HepG2 (cell line): Measurements from ENCODE around the gene WDR18. TPM values are rescaled to one million over a fixed set of nuclear protein-coding genes. Genes with fewer than 3 reads are reported as not detected.

Experiments used
- GLI4 ChIP-seq: sonication (generic); formaldehyde crosslinking; IDR thresholded peaks from 2 replicates; pipeline ENCODE4 v1.5.1; 2020; ENCODE audit warnings: missing genetic modification reagents, mild to moderate bottlenecking, moderate library complexity, borderline replicate concordance
- KLF11 ChIP-seq: IDR thresholded peaks from 2 replicates; pipeline ENCODE4 v1.6.1; 2016; ENCODE audit warnings: missing compliant biosample characterization
- NFKBIZ ChIP-seq: IDR thresholded peaks from 2 replicates; pipeline ENCODE4 v1.6.1; 2018; ENCODE audit warnings: missing genetic modification reagents, missing compliant biosample characterization
- PHF5A ChIP-seq: IDR thresholded peaks from one replicate; pipeline ENCODE4 v1.6.1; 2018; ENCODE audit warnings: low read depth, missing genetic modification reagents; ENCODE audit not compliant: unreplicated experiment
- PPARG ChIP-seq: conservative IDR thresholded peaks from 2 replicates; pipeline ENCODE4 v1.6.1; 2016; ENCODE audit warnings: missing biosample characterization, missing genetic modification reagents
- RBFOX2 ChIP-seq: fragments of 200-400 bp; formaldehyde crosslinking; IDR thresholded peaks from 2 replicates; pipeline ENCODE4 v1.6.1; 2017; ENCODE audit warnings: low read depth, mild to moderate bottlenecking, low read length
- TFDP1 ChIP-seq: IDR thresholded peaks from 2 replicates; pipeline ENCODE4 v1.6.1; 2016; ENCODE audit warnings: missing compliant biosample characterization, missing genetic modification reagents, borderline replicate concordance
- ZBTB3 ChIP-seq: sonication (generic); formaldehyde crosslinking; IDR thresholded peaks from 2 replicates; pipeline ENCODE4 v1.4.0; 2020; ENCODE audit warnings: low read depth, mild to moderate bottlenecking, moderate library complexity, missing genetic modification reagents, borderline replicate concordance
- ZNF280B ChIP-seq: sonication (generic); formaldehyde crosslinking; IDR thresholded peaks from 2 replicates; pipeline ENCODE4 v1.5.0; 2020; ENCODE audit warnings: missing genetic modification reagents, mild to moderate bottlenecking, borderline replicate concordance
- ZNF318 ChIP-seq: sonication (generic); formaldehyde crosslinking; IDR thresholded peaks from 2 replicates; pipeline ENCODE4 v1.4.0; 2020; ENCODE audit warnings: mild to moderate bottlenecking, missing genetic modification reagents
- ZNF430 ChIP-seq: sonication (generic); formaldehyde crosslinking; IDR thresholded peaks from 2 replicates; pipeline ENCODE4 v1.9.0; 2021; ENCODE audit warnings: mild to moderate bottlenecking, missing genetic modification reagents
- ZNF432 ChIP-seq: sonication (generic); formaldehyde crosslinking; IDR thresholded peaks from 2 replicates; pipeline ENCODE4 v1.5.0; 2020; ENCODE audit warnings: missing genetic modification reagents, mild to moderate bottlenecking, borderline replicate concordance
- ZNF652 ChIP-seq: IDR thresholded peaks from 2 replicates; pipeline ENCODE4 v1.6.1; 2016; ENCODE audit warnings: low read depth, borderline replicate concordance
- ZNF678 ChIP-seq: sonication (generic); formaldehyde crosslinking; IDR thresholded peaks from 2 replicates; pipeline ENCODE4 v1.4.0; 2020; ENCODE audit warnings: mild to moderate bottlenecking, missing genetic modification reagents
- ZNF75D ChIP-seq: sonication (generic); formaldehyde crosslinking; IDR thresholded peaks from 2 replicates; pipeline ENCODE4 v1.8.1; 2023; ENCODE audit warnings: missing genetic modification reagents, mild to moderate bottlenecking, borderline replicate concordance
- ZNF784 ChIP-seq: sonication (generic); formaldehyde crosslinking; IDR thresholded peaks from 2 replicates; pipeline ENCODE4 v1.5.1; 2020; ENCODE audit warnings: missing genetic modification reagents, mild to moderate bottlenecking, borderline replicate concordance
- polyA plus RNA-seq, 8 experiments: library from polyadenylated mRNA; depleted of rRNA in 3 of 8; stranded (reverse) in 7 of 8; unstranded in 1 of 8; fragments of >200 nt; fragmentation: Illumina TruSeq in 4 of 8; extraction: Trizol in 4 of 8; gene quantifications; 2 replicates each; pipeline versions ENCODE4 v1.2.1 to v1.2.3, GENCODE V29; 2011 to 2016; ENCODE audit warnings: low read depth in 4 of 8, missing spikeins in 1 of 8, mixed read lengths in 1 of 8; ENCODE audit not compliant: insufficient read depth in 1 of 8
- total RNA-seq, 5 experiments: library from RNA; depleted of rRNA; stranded (reverse); fragments of >200 nt; fragmentation: Illumina TruSeq; extraction: Trizol; gene quantifications; 2 replicates each; pipeline ENCODE4 v1.2.3, GENCODE V29; 2016; ENCODE audit warnings: low read depth in 1 of 5

WDR18 gene
- total and polyA plus RNA-seq, 2 of the 13 experiments (the other 11 are each of a cell fraction or from before 2014, with no cell fraction given): 36.4 to 47.6 TPM

- TF ChIP-seq ZNF75D: no peak
- no peak for TF ChIP-seq ZBTB3 (CRISPR knock-in tag)
- no peak for TF ChIP-seq ZNF678 (CRISPR knock-in tag)
- peak; percentile 55; the same call in 1 of the 2 replicates for TF ChIP-seq ZNF652 (CRISPR knock-in tag)
- TF ChIP-seq GLI4 (CRISPR knock-in tag): 0 out of 2 replicates have a peak, but pooled peaks have one; percentile 55
- no peak for TF ChIP-seq NFKBIZ (CRISPR knock-in tag)
- 0 out of 2 replicates have a peak, but pooled peaks have one; percentile 38 for TF ChIP-seq ZNF318 (CRISPR knock-in tag)
- TF ChIP-seq RBFOX2: peak; percentile 73
- no peak for TF ChIP-seq PHF5A
- TF ChIP-seq PPARG (CRISPR knock-in tag): 0 out of 2 replicates have a peak, but pooled peaks have one; percentile 27
- 0 out of 2 replicates have a peak, but pooled peaks have one; percentile 76 for TF ChIP-seq ZNF430 (CRISPR knock-in tag)
- TF ChIP-seq KLF11 (CRISPR knock-in tag): peak; percentile 95
- TF ChIP-seq ZNF432 (CRISPR knock-in tag): no peak
- no peak for TF ChIP-seq ZNF784 (CRISPR knock-in tag)
- TF ChIP-seq ZNF280B: peak; percentile 53; the same call in 1 of the 2 replicates
- peak; percentile 91 for TF ChIP-seq TFDP1 (CRISPR knock-in tag)
These were observed 55.7 kb downstream of the WDR18 start, which contains the start of gene ABCA7 (continued) for GRCh38 chr19:1039646-1040475.
